ENCODE measurements around the gene REV3L.

The REV3L gene

GRCh38 chr6:111347589-111347988 lies 135.4 kb downstream of the REV3L start:
- TF ChIP-seq, protein P1, sequence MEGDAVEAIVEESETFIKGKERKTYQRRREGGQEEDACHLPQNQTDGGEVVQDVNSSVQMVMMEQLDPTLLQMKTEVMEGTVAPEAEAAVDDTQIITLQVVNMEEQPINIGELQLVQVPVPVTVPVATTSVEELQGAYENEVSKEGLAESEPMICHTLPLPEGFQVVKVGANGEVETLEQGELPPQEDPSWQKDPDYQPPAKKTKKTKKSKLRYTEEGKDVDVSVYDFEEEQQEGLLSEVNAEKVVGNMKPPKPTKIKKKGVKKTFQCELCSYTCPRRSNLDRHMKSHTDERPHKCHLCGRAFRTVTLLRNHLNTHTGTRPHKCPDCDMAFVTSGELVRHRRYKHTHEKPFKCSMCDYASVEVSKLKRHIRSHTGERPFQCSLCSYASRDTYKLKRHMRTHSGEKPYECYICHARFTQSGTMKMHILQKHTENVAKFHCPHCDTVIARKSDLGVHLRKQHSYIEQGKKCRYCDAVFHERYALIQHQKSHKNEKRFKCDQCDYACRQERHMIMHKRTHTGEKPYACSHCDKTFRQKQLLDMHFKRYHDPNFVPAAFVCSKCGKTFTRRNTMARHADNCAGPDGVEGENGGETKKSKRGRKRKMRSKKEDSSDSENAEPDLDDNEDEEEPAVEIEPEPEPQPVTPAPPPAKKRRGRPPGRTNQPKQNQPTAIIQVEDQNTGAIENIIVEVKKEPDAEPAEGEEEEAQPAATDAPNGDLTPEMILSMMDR (IDR thresholded peaks at IDR 0.05; ENCODE audit: insufficient read depth, low read length): no peak
- TF ChIP-seq SPI1 (IDR thresholded peaks at IDR 0.05; ENCODE audit: borderline replicate concordance, low read depth): no peak
- H3K27me3 ChIP-seq (ENCODE audit: insufficient read depth, poor library complexity, severe bottlenecking): no peaks in the 10 kb centered on the region
- H3K4me3 ChIP-seq (replicated peaks; ENCODE audit: insufficient read depth, low read length): no peak overlapping the region
- no peak for DNase-seq (ENCODE audit: low read depth in 1 of 2, low spot score in 1 of 2)
- no peak overlapping the region for H3K27ac ChIP-seq (replicated peaks)

DNA sequence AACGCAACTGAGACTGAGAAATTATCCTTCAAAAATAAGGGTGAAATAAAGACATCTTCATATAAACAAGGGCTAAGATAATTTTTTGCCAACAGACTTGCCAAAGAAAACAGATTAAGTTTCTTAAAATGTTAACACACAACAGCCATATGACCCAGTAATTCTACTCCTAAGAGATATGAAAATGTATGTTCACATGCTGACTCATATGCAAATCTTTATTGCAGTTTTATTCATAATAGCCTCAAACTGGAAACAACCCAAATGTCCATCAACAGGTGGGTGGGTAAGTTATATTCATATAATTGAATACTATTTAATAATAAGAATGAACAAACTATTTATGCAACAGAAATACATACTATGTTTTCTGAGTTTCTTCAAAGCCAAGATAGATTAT lies 140.1 kb downstream of the REV3L start:
- no peak for DNase-seq (ENCODE audit: low read depth in 1 of 2, low spot score in 1 of 2)
- TF ChIP-seq REST (IDR thresholded peaks at IDR 0.05; ENCODE audit: insufficient replicate concordance, low read depth): no peak
- TF ChIP-seq, protein P1 (IDR thresholded peaks at IDR 0.05; ENCODE audit: insufficient read depth, low read length): no peak
- no peak for TF ChIP-seq GABPA (IDR thresholded peaks at IDR 0.05; ENCODE audit: low read depth)
- Histone ChIP-seq H3K27ac (replicated peaks) (no peak overlapping the region), H3K27me3 (ENCODE audit: insufficient read depth, poor library complexity, severe bottlenecking) (no peaks in the 10 kb centered on the region), H3K4me3 (replicated peaks; ENCODE audit: insufficient read depth, low read length) (no peak overlapping the region)

DNA sequence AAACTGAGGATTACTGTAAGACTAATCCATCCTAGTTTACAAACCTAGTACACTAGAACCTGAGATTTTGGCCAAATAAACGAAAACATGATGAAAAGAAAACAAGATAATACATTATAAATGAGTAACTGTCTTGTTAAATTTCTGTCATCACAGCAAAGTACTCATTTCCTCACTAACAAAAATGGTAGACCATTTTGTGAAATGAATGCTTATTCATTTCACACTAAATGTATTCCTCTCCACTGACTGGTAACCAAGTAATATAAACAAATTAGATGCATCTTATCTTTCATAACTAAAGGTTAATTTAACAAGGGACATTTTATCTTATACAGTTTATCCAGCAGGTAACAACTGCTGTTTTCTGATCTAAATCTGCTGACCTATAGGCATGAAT lies 143.7 kb downstream of the REV3L start:
- no peaks in the 10 kb centered on the region for H3K27me3 ChIP-seq (ENCODE audit: insufficient read depth, poor library complexity, severe bottlenecking)
- no peak overlapping the region for H3K27ac ChIP-seq (replicated peaks)
- no peak overlapping the region for H3K4me3 ChIP-seq (replicated peaks; ENCODE audit: insufficient read depth, low read length)
- DNase-seq (ENCODE audit: low read depth in 1 of 2, low spot score in 1 of 2): no peak
- TF ChIP-seq GABPA (IDR thresholded peaks at IDR 0.05; ENCODE audit: low read depth) (no peak), REST (IDR thresholded peaks at IDR 0.05; ENCODE audit: insufficient replicate concordance, low read depth) (no peak), SPI1 (IDR thresholded peaks at IDR 0.05; ENCODE audit: borderline replicate concordance, low read depth) (no peak), POLR2AphosphoS5 (IDR thresholded peaks at IDR 0.05; ENCODE audit: low read depth) (no peak)
- TF ChIP-seq, protein P1 (IDR thresholded peaks at IDR 0.05; ENCODE audit: insufficient read depth, low read length): no peak

DNA sequence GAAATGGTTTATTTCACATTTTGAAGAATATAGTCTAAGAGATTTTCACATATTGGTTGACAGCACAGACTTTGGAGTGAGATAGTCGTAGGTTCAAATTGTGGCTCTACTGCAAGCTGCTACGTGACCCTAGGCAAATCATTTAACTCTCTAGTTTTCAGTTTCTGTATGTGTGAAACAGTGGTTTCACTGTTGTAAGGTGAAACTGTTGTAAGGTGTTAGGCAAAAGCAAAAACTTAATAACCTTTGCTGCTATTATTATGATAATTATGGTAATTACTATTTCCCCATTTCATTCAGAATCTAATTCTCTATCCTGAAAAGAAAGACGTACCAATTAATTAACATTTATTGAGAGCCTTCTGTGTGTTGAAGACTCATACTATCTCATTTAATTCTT lies 144.2 kb downstream of the REV3L start:
- Histone ChIP-seq H3K4me3 (replicated peaks; ENCODE audit: insufficient read depth, low read length) (no peak overlapping the region), H3K27me3 (ENCODE audit: insufficient read depth, poor library complexity, severe bottlenecking) (no peaks in the 10 kb centered on the region), H3K27ac (replicated peaks) (no peak overlapping the region)
- TF ChIP-seq GABPA (IDR thresholded peaks at IDR 0.05; ENCODE audit: low read depth): no peak
- no peak for DNase-seq (ENCODE audit: low read depth in 1 of 2, low spot score in 1 of 2)

Measured in HL-60 (cell line).